HepG2 (cell line): ENCODE measurements around the gene PARS2. TPM values are rescaled to one million over a fixed set of nuclear protein-coding genes. Genes with fewer than 3 reads are reported as not detected.

Experiments used
- ATAC-seq: fragments of 200-7000 bp; cut with Tn5 transposase; 3 replicates; pipeline ENCODE4 v1.9.1; 2020; ENCODE audit warnings: mild to moderate bottlenecking, moderate library complexity
- BruUV-seq: library from RNA; stranded (reverse); fragments of 400-500 nt; replicated peaks from 2 replicates; lab custom pipeline; 2021; lab: Mats Ljungman, UMichigan
- CTCF ChIA-PET: fragments of 300-600 bp; formaldehyde crosslinking; extraction: SDS; loops from one replicate; lab custom pipeline; 2021; ENCODE audit warnings: low total read pairs, inconsistent platforms, low intra/inter-chr PET ratio; lab: Yijun Ruan, JAX
- POLR2A ChIA-PET: fragments of 350-600 bp; sonication (Branson Sonifier 250); formaldehyde crosslinking; loops from one replicate; lab custom pipeline; 2020; ENCODE audit warnings: antibody characterized with exemption, inconsistent platforms; lab: Yijun Ruan, JAX
- DNase-seq: peaks from one replicate; pipeline ENCODE4 v3.0.0-alpha.2; 2015; ENCODE audit warnings: low spot score
- FAIRE-seq: peaks from 3 replicates; lab custom pipeline; 2011; peaks lifted over from hg19 to GRCh38; lab: Jason Lieb, UNC
- H2AFZ ChIP-seq: one replicate; pipeline ENCODE4 v1.6.1; 2011; ENCODE audit warnings: low read length, inconsistent platforms
- H3K27ac ChIP-seq: fragments of 300-600 bp; 3 replicates; pipeline ENCODE4 v1.8.0; 2011; ENCODE audit warnings: mixed run types, mild to moderate bottlenecking, mixed read lengths, low read length, inconsistent platforms; ENCODE audit not compliant: insufficient read depth; ENCODE audit errors: extremely low read length
- H3K27me3 ChIP-seq, 2 experiments: fragments of 200-600 bp in 1 of 2; 2 replicates in 1 of 2; 3 replicates in 1 of 2; pipeline versions ENCODE4 v1.6.0 to v1.8.0; 2011; ENCODE audit warnings: low read length in 2 of 2, mild to moderate bottlenecking in 2 of 2, moderate library complexity in 2 of 2, inconsistent platforms in 1 of 2; ENCODE audit not compliant: insufficient read depth in 2 of 2, control insufficient read depth in 1 of 2
- H3K36me3 ChIP-seq, 2 experiments: fragments of 200-600 bp in 1 of 2; replicated peaks in 1 of 2; 2 replicates in 1 of 2; 3 replicates in 1 of 2; pipeline versions ENCODE4 v1.5.1 to v1.8.0; 2011; ENCODE audit warnings: low read length in 2 of 2, inconsistent platforms in 1 of 2; ENCODE audit not compliant: insufficient read depth in 2 of 2, control insufficient read depth in 1 of 2
- H3K4me1 ChIP-seq: 2 replicates; pipeline ENCODE4 v1.5.1; 2012; ENCODE audit warnings: low read length, inconsistent platforms; ENCODE audit not compliant: insufficient read depth
- H3K4me2 ChIP-seq: 2 replicates; pipeline ENCODE4 v1.6.0; 2011; ENCODE audit warnings: low read depth, low read length, inconsistent platforms
- H3K4me3 ChIP-seq, 3 experiments: fragments of 200-600 bp in 1 of 3; sonication (generic), shearing (Covaris generic) in 1 of 3; replicated peaks in 1 of 3; 2 replicates each; pipeline ENCODE4 v1.5.1; 2011 to 2016; ENCODE audit warnings: low read length in 3 of 3, inconsistent platforms in 2 of 3, low read depth in 2 of 3, mild to moderate bottlenecking in 2 of 3, control low read depth in 1 of 3, mixed read lengths in 1 of 3; ENCODE audit not compliant: insufficient read depth in 1 of 3
- H3K79me2 ChIP-seq: one replicate; pipeline ENCODE4 v1.6.1; 2011; ENCODE audit warnings: low read length, inconsistent platforms; ENCODE audit not compliant: insufficient read depth
- H3K9ac ChIP-seq: 2 replicates; pipeline ENCODE4 v1.6.0; 2011; ENCODE audit warnings: mild to moderate bottlenecking, low read depth, low read length, inconsistent platforms; ENCODE audit not compliant: insufficient read depth
- H3K9me3 ChIP-seq: 2 replicates; pipeline ENCODE4 v1.5.1; 2012; ENCODE audit warnings: mild to moderate bottlenecking, low read length
- H4K20me1 ChIP-seq: 2 replicates; pipeline ENCODE4 v1.6.0; 2011; ENCODE audit warnings: inconsistent platforms, mild to moderate bottlenecking, low read length, moderate library complexity; ENCODE audit not compliant: insufficient read depth
- CAMTA2 ChIP-seq: sonication (generic); formaldehyde crosslinking; IDR thresholded peaks from 2 replicates; pipeline ENCODE4 v1.4.0; 2020; ENCODE audit warnings: mild to moderate bottlenecking, missing genetic modification reagents, borderline replicate concordance
- CENPBD1 ChIP-seq: sonication (generic); formaldehyde crosslinking; IDR thresholded peaks from 2 replicates; pipeline ENCODE4 v1.8.0; 2022; ENCODE audit warnings: missing genetic modification reagents, low read depth, mild to moderate bottlenecking, borderline replicate concordance
- IKZF4 ChIP-seq: sonication (generic); formaldehyde crosslinking; IDR thresholded peaks from 2 replicates; pipeline ENCODE4 v1.5.1; 2020; ENCODE audit warnings: borderline replicate concordance, mild to moderate bottlenecking, low read depth, missing genetic modification reagents; ENCODE audit errors: not compliant biosample characterization
- NCOR1 ChIP-seq: fragments of 200-600 bp; sonication (generic); IDR thresholded peaks from 2 replicates; pipeline ENCODE4 v1.7.0; 2017; ENCODE audit warnings: antibody characterized with exemption, low read length, borderline replicate concordance
- POLR2A ChIP-seq, 2 experiments: IDR thresholded peaks; 2 replicates each; pipeline ENCODE4 v1.6.1; 2011; ENCODE audit warnings: low read depth in 2 of 2, low read length in 2 of 2, mild to moderate bottlenecking in 1 of 2, moderate library complexity in 1 of 2; ENCODE audit not compliant: insufficient read depth in 1 of 2
- PPARG ChIP-seq: conservative IDR thresholded peaks from 2 replicates; pipeline ENCODE4 v1.6.1; 2016; ENCODE audit warnings: missing biosample characterization, missing genetic modification reagents
- U2AF2 ChIP-seq: fragments of 200-400 bp; formaldehyde crosslinking; IDR thresholded peaks from 2 replicates; pipeline ENCODE4 v1.6.1; 2017; ENCODE audit warnings: low read depth, mild to moderate bottlenecking, low read length
- ZKSCAN5 ChIP-seq: sonication (generic); formaldehyde crosslinking; IDR thresholded peaks from 2 replicates; pipeline ENCODE4 v1.5.1; 2020; ENCODE audit warnings: mild to moderate bottlenecking, missing genetic modification reagents
- ZNF10 ChIP-seq: sonication (generic); formaldehyde crosslinking; IDR thresholded peaks from 2 replicates; pipeline ENCODE4 v1.4.0; 2020; ENCODE audit warnings: mild to moderate bottlenecking, low read depth, missing genetic modification reagents, borderline replicate concordance
- ZNF563 ChIP-seq: sonication (generic); formaldehyde crosslinking; IDR thresholded peaks from 2 replicates; pipeline ENCODE4 v1.8.0; 2022; ENCODE audit warnings: mild to moderate bottlenecking, moderate library complexity, missing genetic modification reagents
- ZNF746 ChIP-seq: sonication (generic); formaldehyde crosslinking; IDR thresholded peaks from 2 replicates; pipeline ENCODE4 v1.8.0; 2022; ENCODE audit warnings: mild to moderate bottlenecking, missing genetic modification reagents
- ZNF773 ChIP-seq: sonication (generic); formaldehyde crosslinking; IDR thresholded peaks from 2 replicates; pipeline ENCODE4 v1.4.0; 2020; ENCODE audit warnings: missing genetic modification reagents, borderline replicate concordance
- ZSCAN31 ChIP-seq: sonication (generic); formaldehyde crosslinking; IDR thresholded peaks from 2 replicates; pipeline ENCODE4 v1.5.0; 2020; ENCODE audit warnings: low read depth, mild to moderate bottlenecking, missing genetic modification reagents
- WGBS: methylation state at CpG from one replicate; pipeline ENCODE4 v1.1.6; 2017; ENCODE audit warnings: low lambda C conversion rate; 5-methylcytosine and 5-hydroxymethylcytosine counted together
- in situ Hi-C: cut with HindIII; loops from 2 replicates; pipeline ENCODE4 v1.10.0; 2017; ENCODE audit warnings: low pct_unique_long_range_greater_than_20kb; ENCODE audit not compliant: extremely low pct_ligation_motif_present
- intact Hi-C: fragments of 100-400 bp; cut with micrococcal nuclease; formaldehyde crosslinking; loops from one replicate; pipeline ENCODE4 v1.10.0; 2022; ENCODE audit not compliant: unreplicated experiment
- polyA plus RNA-seq, 8 experiments: library from polyadenylated mRNA; depleted of rRNA in 3 of 8; stranded (reverse) in 7 of 8; unstranded in 1 of 8; fragments of >200 nt; fragmentation: Illumina TruSeq in 4 of 8; extraction: Trizol in 4 of 8; gene quantifications; 2 replicates each; pipeline versions ENCODE4 v1.2.1 to v1.2.3, GENCODE V29; 2011 to 2016; ENCODE audit warnings: low read depth in 4 of 8, missing spikeins in 1 of 8, mixed read lengths in 1 of 8; ENCODE audit not compliant: insufficient read depth in 1 of 8
- total RNA-seq, 5 experiments: library from RNA; depleted of rRNA; stranded (reverse); fragments of >200 nt; fragmentation: Illumina TruSeq; extraction: Trizol; gene quantifications; 2 replicates each; pipeline ENCODE4 v1.2.3, GENCODE V29; 2016; ENCODE audit warnings: low read depth in 1 of 5

Gene PARS2
- total and polyA plus RNA-seq, 2 of the 13 experiments (the other 11 are each of a cell fraction or from before 2014, with no cell fraction given), result 2.4 to 4.6 TPM

GRCh38 chr1:54786778-54787177 is 22.5 kb upstream of the PARS2 start (continued):
- TF ChIP-seq ZSCAN31 (CRISPR knock-in tag), result no peak

GRCh38 chr1:54784066-54784465 is 19.7 kb upstream of the PARS2 start:
- intact Hi-C loops, result no loop called here
- 0% methylated on average over 2 of the region's 2 CpGs for whole genome bisulfite sequencing
- Histone ChIP-seq H4K20me1 (no peaks in the 10 kb centered on the region), H3K27me3 (peaks cover 0 to 8% of the 10 kb centered on the region in 2 experiments; a peak in 1 of 5 replicates), H3K27ac (no peak overlapping the region), H3K4me1 (no peaks in the 10 kb centered on the region), H3K9ac (no peak overlapping the region), H3K79me2 (no peaks in the 10 kb centered on the region), H3K9me3 (no peaks in the 10 kb centered on the region), H3K36me3 (no peaks in the 10 kb centered on the region), H3K4me2 (no peak overlapping the region), H2AFZ (no peak overlapping the region), H3K4me3 (no peak overlapping the region)
- no TSS peak for BruUV-seq
- DNase-seq (no peak), FAIRE-seq (no peak), ATAC-seq (no peak)
- in situ Hi-C loops, result no loop called here
- ChIA-PET POLR2A (no interaction called here), CTCF (no interaction called here)
- TF ChIP-seq CENPBD1 (no peak), CAMTA2 (CRISPR knock-in tag) (no peak), NCOR1 (no peak), PPARG (no peak), POLR2A (IDR thresholded peaks at IDR 0.05; ENCODE audit: insufficient read depth in 1 of 2, low read depth in 2 of 2, low read length in 2 of 2) (no peak), U2AF2 (no peak), ZNF746 (CRISPR knock-in tag) (no peak), IKZF4 (no peak), ZNF773 (CRISPR knock-in tag) (no peak), ZNF563 (CRISPR knock-in tag) (no peak), ZKSCAN5 (CRISPR knock-in tag) (no peak), ZNF10 (CRISPR knock-in tag) (no peak)
